SK-N-SH treated with all-trans-retinoic acid at 6 μM for 48 hours (cell line): ENCODE data around the gene DIAPH3.

Experiments used
- ATAC-seq: fragments of 200-7000 bp; cut with Tn5 transposase; 3 replicates; pipeline ENCODE4 v1.9.1; 2020; ENCODE audit warnings: mild to moderate bottlenecking, moderate library complexity
- ARNTL ChIP-seq: fragments of 450-650 bp; formaldehyde crosslinking; IDR thresholded peaks from 2 replicates; pipeline ENCODE4 v1.5.0; 2020; ENCODE audit warnings: low read depth, mild to moderate bottlenecking, moderate library complexity, borderline replicate concordance
- ESRRG ChIP-seq: fragments of 250-450 bp; sonication (Bioruptor Pico); IDR thresholded peaks from 2 replicates; pipeline ENCODE4 v1.6.1; 2021; ENCODE audit warnings: mild to moderate bottlenecking
- GLIS3 ChIP-seq: fragments of 250-450 bp; sonication (Bioruptor Pico); IDR thresholded peaks from 2 replicates; pipeline ENCODE4 v1.5.0; 2020; ENCODE audit warnings: mild to moderate bottlenecking, moderate library complexity
- ISL1 ChIP-seq: fragments of 250-450 bp; sonication (Bioruptor Pico); IDR thresholded peaks from 2 replicates; pipeline ENCODE4 v2.1.2; 2022; ENCODE audit warnings: mild to moderate bottlenecking, moderate library complexity
- OSR1 ChIP-seq: fragments of 250-450 bp; sonication (Bioruptor Pico); IDR thresholded peaks from 2 replicates; pipeline ENCODE4 v1.8.0; 2022; ENCODE audit warnings: moderate library complexity, mild to moderate bottlenecking, inconsistent platforms
- PPARA ChIP-seq: fragments of 250-450 bp; sonication (Bioruptor Pico); IDR thresholded peaks from 2 replicates; pipeline ENCODE4 v1.5.0; 2020; ENCODE audit warnings: mild to moderate bottlenecking, borderline replicate concordance
- RARB ChIP-seq: fragments of 250-450 bp; sonication (Bioruptor Pico); IDR thresholded peaks from 2 replicates; pipeline ENCODE4 v1.8.0; 2021; ENCODE audit warnings: mild to moderate bottlenecking, moderate library complexity
- ZC3H10 ChIP-seq: fragments of 250-450 bp; sonication (Bioruptor Pico); IDR thresholded peaks from 2 replicates; pipeline ENCODE4 v1.5.1; 2021; ENCODE audit warnings: mild to moderate bottlenecking, moderate library complexity
- ZFP3 ChIP-seq: fragments of 250-450 bp; sonication (Bioruptor Pico); IDR thresholded peaks from 2 replicates; pipeline ENCODE4 v1.5.0; 2020; ENCODE audit warnings: mild to moderate bottlenecking, moderate library complexity
- ZFP30 ChIP-seq: fragments of 450-650 bp; formaldehyde crosslinking; IDR thresholded peaks from 2 replicates; pipeline ENCODE4 v1.5.0; 2022; ENCODE audit warnings: mild to moderate bottlenecking, moderate library complexity
- ZNF565 ChIP-seq: fragments of 450-650 bp; formaldehyde crosslinking; conservative IDR thresholded peaks from 2 replicates; pipeline ENCODE4 v1.5.0; 2020; ENCODE audit warnings: low read depth, mild to moderate bottlenecking, moderate library complexity
- ZNF8 ChIP-seq: fragments of 450-650 bp; formaldehyde crosslinking; IDR thresholded peaks from 2 replicates; pipeline ENCODE4 v1.5.0; 2020; ENCODE audit warnings: mild to moderate bottlenecking, moderate library complexity
- TF ChIP-seq, protein P1 (sequence below): fragments of 250-450 bp; sonication (Bioruptor Pico); IDR thresholded peaks from 2 replicates; pipeline ENCODE4 v1.5.0; 2020; ENCODE audit warnings: mild to moderate bottlenecking, moderate library complexity
- TF ChIP-seq, protein P2 (sequence below): fragments of 250-450 bp; sonication (Bioruptor Pico); IDR thresholded peaks from 2 replicates; pipeline ENCODE4 v1.8.0; 2021; ENCODE audit warnings: low read depth, mild to moderate bottlenecking, moderate library complexity, borderline replicate concordance
- TF ChIP-seq, protein P3 (sequence below): fragments of 250-450 bp; sonication (Bioruptor Pico); IDR thresholded peaks from 2 replicates; pipeline ENCODE4 v1.5.1; 2020; ENCODE audit warnings: low read depth, mild to moderate bottlenecking, moderate library complexity
- TF ChIP-seq, protein P4 (sequence below): fragments of 250-450 bp; sonication (Bioruptor Pico); IDR thresholded peaks from 2 replicates; pipeline ENCODE4 v1.8.0; 2020; ENCODE audit warnings: mild to moderate bottlenecking, moderate library complexity, borderline replicate concordance

Gene DIAPH3

DNA sequence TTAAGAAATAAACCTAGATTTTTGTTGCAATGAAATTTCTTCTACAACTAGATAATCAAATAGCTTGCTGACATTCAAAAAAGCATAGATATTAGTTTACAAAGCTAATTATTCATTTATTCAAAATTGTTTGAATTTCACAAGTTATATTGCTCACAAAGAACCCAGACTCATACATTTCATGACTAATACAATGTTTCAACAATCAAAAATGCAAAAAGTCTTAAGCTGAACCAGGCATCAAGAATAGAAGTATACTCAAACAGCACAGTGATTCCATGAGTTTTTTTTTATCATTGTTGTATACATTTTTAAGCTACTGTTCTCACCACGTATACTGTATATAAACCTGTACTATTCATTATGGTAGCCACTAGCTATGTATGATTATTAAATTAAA lies 51.0 kb downstream of the DIAPH3 start (continued):
- TF ChIP-seq, protein P1, sequence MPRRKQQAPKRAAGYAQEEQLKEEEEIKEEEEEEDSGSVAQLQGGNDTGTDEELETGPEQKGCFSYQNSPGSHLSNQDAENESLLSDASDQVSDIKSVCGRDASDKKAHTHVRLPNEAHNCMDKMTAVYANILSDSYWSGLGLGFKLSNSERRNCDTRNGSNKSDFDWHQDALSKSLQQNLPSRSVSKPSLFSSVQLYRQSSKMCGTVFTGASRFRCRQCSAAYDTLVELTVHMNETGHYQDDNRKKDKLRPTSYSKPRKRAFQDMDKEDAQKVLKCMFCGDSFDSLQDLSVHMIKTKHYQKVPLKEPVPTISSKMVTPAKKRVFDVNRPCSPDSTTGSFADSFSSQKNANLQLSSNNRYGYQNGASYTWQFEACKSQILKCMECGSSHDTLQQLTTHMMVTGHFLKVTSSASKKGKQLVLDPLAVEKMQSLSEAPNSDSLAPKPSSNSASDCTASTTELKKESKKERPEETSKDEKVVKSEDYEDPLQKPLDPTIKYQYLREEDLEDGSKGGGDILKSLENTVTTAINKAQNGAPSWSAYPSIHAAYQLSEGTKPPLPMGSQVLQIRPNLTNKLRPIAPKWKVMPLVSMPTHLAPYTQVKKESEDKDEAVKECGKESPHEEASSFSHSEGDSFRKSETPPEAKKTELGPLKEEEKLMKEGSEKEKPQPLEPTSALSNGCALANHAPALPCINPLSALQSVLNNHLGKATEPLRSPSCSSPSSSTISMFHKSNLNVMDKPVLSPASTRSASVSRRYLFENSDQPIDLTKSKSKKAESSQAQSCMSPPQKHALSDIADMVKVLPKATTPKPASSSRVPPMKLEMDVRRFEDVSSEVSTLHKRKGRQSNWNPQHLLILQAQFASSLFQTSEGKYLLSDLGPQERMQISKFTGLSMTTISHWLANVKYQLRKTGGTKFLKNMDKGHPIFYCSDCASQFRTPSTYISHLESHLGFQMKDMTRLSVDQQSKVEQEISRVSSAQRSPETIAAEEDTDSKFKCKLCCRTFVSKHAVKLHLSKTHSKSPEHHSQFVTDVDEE (CRISPR knock-in tag) = no peak

DNA sequence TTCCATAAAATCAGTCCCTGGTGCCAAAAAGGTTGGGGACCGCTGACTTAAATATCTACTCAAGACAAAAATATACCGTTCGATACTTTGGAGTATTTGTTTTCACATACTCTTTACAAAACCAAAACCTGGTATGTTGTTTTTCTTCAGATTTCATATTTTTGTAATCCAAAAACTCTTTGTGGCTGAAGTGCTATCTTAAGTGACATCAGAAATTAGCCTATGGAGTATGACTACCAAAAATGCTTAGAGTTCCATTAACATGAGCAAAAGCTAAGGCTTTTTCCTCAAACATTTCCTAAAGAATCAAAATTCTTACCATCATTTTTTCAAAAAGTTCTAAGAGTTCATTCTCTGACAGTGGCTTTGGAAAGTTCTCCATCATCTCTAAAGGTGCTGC lies 52.0 kb downstream of the DIAPH3 start:
- ATAC-seq = no peak
- TF ChIP-seq ZFP3 (CRISPR knock-in tag) = no peak
- no peak for TF ChIP-seq GLIS3
- no peak for TF ChIP-seq ZFP30
- TF ChIP-seq, protein P2, sequence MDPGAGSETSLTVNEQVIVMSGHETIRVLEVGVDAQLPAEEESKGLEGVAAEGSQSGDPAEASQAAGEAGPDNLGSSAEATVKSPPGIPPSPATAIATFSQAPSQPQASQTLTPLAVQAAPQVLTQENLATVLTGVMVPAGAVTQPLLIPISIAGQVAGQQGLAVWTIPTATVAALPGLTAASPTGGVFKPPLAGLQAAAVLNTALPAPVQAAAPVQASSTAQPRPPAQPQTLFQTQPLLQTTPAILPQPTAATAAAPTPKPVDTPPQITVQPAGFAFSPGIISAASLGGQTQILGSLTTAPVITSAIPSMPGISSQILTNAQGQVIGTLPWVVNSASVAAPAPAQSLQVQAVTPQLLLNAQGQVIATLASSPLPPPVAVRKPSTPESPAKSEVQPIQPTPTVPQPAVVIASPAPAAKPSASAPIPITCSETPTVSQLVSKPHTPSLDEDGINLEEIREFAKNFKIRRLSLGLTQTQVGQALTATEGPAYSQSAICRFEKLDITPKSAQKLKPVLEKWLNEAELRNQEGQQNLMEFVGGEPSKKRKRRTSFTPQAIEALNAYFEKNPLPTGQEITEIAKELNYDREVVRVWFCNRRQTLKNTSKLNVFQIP (CRISPR knock-in tag) = no peak
- TF ChIP-seq PPARA (CRISPR knock-in tag) = no peak
- no peak for TF ChIP-seq ZNF8 (CRISPR knock-in tag)

DNA sequence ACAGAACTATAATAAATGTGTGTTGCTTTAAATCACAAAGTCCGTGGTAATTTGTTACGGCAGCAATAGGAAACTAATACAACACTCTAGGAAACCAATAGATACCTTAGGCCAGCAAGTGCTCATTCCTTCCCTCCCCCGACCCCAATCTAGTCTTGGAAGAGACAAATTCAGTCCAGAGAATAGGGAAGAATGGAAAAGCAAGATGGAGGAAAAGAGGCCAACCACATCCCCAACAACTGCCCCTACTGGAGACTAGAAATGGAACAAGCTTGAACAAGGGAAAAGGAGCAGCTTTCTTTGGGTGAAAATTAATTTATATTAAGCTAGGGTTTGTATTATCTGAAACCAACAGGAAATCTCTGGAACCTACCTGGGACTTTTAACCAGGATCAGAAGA lies 54.4 kb downstream of the DIAPH3 start:
- ATAC-seq = no peak
- TF ChIP-seq ZNF565 (CRISPR knock-in tag) (no peak), ZFP30 (no peak), OSR1 (CRISPR knock-in tag) (no peak), RARB (CRISPR knock-in tag) (no peak), ZFP3 (CRISPR knock-in tag) (no peak), ESRRG (CRISPR knock-in tag) (no peak), ZC3H10 (CRISPR knock-in tag) (no peak), ZNF8 (CRISPR knock-in tag) (no peak), GLIS3 (no peak), ARNTL (CRISPR knock-in tag) (no peak), ISL1 (no peak)
- TF ChIP-seq, protein P2 (CRISPR knock-in tag) = no peak
- TF ChIP-seq, protein P3, sequence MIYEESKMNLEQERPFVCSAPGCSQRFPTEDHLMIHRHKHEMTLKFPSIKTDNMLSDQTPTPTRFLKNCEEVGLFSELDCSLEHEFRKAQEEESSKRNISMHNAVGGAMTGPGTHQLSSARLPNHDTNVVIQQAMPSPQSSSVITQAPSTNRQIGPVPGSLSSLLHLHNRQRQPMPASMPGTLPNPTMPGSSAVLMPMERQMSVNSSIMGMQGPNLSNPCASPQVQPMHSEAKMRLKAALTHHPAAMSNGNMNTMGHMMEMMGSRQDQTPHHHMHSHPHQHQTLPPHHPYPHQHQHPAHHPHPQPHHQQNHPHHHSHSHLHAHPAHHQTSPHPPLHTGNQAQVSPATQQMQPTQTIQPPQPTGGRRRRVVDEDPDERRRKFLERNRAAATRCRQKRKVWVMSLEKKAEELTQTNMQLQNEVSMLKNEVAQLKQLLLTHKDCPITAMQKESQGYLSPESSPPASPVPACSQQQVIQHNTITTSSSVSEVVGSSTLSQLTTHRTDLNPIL (CRISPR knock-in tag) = no peak
- TF ChIP-seq, protein P4, sequence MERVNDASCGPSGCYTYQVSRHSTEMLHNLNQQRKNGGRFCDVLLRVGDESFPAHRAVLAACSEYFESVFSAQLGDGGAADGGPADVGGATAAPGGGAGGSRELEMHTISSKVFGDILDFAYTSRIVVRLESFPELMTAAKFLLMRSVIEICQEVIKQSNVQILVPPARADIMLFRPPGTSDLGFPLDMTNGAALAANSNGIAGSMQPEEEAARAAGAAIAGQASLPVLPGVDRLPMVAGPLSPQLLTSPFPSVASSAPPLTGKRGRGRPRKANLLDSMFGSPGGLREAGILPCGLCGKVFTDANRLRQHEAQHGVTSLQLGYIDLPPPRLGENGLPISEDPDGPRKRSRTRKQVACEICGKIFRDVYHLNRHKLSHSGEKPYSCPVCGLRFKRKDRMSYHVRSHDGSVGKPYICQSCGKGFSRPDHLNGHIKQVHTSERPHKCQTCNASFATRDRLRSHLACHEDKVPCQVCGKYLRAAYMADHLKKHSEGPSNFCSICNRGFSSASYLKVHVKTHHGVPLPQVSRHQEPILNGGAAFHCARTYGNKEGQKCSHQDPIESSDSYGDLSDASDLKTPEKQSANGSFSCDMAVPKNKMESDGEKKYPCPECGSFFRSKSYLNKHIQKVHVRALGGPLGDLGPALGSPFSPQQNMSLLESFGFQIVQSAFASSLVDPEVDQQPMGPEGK (CRISPR knock-in tag) = no peak
- TF ChIP-seq, protein P1 (CRISPR knock-in tag) = no peak
